ENCODE measurements around the gene CEP89.
"Not testable (repeated sequence)": the region's sequence is repeated elsewhere in the genome, so short reads cannot be mapped to it uniquely, and the experiment has no call there.

CEP89 gene

DNA sequence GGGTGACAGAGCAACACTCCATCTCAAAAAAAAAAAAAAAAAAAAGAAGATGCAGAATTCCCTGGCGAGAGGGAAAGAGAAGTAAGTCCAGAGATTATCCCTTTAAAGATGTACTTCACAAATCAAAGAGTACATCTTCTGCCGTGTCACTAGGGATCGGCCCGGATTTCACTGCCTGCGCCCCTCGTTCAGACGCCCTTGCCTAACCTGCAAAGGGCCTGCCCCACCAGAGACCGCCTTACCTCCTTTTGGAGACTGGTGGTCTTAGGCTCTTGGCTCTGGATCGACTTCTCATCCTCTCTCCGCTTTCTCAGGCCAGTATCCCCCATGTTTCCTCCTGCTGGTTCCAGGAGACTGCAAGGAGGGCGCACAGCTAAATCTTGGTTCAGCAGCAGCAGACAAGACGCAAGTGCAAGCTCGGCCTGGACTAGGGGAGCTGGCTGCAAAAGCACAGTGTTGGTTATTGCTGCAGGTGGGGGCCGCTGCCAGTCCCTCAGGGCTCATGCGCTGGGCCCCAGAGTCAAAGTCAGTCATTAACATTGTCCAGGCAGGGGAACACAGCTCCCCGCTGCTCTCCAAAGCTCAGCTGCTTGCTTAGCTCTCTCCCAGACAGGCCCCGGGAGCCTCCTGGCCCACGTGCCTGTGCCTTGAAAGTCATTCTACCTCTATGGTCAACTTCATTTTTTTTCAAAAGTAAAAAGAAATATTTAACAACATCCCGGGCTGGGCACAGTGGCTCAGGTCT is 103.4 kb downstream of the CEP89 start:
- no peak for DNase-seq

DNA sequence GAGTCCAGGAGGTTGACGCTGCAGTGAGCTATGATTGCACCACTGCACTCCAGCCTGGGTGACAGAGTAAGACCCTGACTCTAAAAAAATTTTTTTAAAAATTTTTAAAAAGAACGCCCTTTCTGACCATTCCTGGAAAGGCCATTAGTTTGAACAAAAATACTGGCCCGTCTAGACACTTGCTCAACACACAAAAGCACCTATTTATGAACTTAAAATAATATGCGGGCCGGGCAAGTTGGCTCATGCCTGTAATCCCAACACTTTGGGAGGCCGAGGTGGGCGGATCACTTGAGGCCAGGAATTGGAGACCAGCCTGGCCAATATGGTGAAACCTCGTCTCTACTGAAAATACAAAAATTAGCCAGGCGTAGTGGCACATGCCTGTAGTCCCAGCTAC is 104.3 kb downstream of the CEP89 start:
- DNase-seq: not testable (repeated sequence)

DNA sequence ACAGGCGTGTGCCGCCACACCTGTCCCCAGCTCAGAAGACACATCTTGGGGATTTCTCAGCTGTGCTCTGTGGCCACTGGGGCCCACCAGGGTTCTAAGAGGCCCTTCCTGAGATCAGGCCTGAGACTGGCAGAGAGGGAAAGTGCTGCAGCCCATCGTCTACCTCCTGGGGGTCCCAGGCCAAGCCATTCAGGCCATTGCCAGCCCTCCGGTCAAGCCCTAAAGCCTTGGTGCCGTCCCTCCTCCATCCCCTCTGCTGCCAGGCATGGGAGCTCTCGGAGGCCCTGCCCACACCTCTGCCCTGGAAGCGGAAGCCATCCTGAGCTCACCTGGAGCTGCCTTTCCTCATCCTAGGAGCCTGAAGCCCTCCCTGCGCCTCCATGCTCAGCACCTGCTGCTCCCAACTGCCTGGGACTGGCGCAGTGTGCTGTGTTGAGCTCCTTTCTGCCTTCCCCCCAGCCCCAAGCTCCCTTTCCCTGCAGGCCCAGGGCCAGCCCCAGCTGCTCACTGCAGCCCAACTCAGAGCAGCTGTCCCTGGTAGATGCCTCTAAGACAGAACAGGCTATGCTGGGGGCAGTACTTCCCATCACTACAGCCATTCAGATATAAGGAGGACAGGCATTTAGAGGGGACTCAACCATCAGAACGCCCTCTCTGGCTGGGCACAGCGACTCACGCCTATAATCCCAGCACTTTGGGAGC is 105.0 kb downstream of the CEP89 start:
- no peak for DNase-seq

DNA sequence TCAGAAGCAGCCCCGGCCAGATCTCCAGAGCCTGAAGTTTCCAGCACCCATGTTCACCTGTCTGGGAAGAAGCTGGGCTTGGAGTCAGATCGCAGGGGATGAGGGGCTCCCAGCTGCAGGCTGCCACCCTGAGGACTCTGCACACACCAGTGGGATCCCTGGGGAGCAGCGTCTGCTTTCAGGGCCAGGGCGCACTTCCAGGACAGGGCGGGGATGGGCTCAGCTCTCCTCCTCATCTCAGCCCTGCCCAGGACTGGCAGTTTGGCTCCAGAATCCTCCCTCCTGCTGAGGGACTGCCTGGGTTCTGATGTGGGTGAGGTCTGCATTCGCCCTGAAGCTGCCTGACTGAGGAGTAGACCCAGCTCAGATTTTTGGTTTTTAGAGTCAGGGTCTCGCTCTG is 105.7 kb downstream of the CEP89 start:
- DNase-seq: no peak

DNA sequence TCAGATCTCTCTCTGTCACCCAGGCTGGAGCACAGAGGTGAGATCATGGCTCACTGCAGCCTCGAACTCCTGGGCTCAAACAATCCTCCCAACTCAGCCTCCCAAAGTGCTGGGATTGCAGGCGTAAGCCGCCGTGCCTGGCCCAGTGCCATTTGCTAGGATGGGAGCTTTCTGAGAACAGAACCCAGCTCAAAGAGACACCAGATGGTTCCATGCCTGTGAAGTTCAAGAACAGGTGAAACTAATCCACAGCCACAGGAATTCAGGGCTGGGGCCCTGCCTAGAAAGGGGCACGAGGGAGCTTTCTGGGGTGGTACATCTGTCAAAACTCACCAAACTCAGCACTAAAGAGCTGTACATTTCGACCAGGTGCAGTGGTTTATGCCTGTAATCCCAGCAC is 106.4 kb downstream of the CEP89 start:
- DNase-seq: no peak

DNA sequence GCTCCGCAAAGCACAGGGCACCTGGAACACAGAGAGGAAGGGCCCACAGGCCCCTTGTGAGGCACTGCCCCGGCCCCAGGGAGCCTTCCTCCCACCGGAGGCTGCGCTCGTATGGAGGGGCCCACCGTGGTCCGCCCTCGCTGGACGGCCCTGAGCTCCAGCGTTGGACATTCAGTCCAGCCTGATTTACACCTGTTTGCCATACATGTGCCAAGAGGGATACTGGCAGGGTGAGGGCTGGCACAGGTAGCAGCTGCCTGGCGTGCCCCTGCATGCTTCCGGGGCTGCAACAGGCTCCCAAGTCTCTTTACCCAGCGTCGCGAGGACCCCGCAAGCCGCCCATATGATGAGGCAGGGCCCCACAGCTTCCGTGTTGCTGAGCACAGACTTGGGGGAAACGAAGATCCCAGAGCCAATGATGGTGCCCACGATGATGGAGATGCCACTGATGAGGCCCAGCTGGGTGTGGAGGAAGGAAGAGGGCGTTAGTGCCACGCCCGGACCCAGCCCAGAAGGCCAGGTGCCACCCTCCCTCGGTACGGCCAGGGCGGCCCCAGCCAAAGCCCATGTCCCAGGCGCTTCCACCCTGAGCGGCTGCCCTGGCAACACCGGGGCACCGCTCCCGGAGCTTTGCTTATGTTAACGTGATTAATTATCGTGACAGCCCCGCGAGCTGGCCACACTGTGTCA is 107.3 kb downstream of the CEP89 start:
- DNase-seq: no peak

GRCh38 chr19:32863841-32864240 is 107.9 kb downstream of the CEP89 start:
- no peak for DNase-seq

DNA sequence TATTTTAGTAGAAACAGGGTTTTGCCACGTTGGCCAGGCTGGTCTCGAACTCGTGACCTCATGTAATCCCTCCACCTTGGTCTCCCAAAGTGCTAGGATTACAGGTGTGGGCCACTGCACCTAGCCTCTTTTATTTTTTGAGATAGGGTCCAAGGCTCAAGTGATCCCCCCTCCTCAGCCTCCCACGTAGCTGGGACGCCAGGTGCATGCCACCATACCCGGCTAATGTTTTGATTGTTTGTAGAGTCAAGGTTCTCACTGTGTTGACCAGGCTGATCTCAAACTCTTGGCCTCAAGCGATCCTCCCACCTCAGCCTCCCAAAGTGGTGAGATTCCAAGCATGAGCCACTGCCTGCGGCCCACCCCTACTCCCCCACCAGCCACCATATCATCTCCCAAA is 108.5 kb downstream of the CEP89 start:
- no peak for DNase-seq

DNA sequence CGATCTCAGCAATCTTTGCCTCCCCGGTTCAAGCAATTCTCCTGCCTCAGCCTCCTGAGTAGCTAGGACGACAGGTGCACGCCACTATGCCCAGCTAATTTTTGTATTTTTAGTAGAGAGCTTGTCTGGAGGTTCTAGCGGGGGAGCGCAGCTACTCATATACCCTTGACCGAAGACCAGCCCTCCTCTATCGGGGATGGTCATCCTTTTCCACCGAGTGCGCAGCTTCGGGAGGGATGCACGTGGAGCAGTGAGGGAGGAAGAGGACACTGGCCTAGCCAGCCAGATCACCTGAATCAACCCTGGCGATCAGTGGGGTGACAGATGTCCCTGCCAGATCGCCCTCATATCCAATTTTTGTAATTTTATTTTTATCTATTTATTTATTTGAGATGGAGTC is 109.0 kb downstream of the CEP89 start:
- DNase-seq: no peak

DNA sequence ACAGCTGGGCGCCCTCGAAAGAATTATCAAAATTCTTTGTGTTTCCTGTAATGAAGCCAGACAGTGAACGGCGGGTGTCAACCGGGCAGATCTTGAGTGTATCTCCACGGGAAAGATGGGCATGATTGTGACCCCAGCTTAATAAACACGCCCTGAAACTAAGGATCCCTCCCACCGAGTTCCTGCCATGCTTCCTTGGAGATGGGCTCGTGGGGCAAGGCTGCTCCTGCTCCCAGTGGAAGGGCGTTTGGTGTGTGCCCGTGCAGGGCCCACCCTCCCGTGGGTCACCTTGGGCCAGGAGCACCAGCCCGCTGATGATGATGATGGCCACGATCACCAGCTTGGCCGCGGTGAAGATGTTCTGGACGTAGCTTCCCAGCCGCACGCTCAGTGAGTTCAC is 109.6 kb downstream of the CEP89 start:
- no peak for DNase-seq

- no peak for DNase-seq
These were observed 110.2 kb downstream of the CEP89 start for GRCh38 chr19:32861596-32861995.

DNA sequence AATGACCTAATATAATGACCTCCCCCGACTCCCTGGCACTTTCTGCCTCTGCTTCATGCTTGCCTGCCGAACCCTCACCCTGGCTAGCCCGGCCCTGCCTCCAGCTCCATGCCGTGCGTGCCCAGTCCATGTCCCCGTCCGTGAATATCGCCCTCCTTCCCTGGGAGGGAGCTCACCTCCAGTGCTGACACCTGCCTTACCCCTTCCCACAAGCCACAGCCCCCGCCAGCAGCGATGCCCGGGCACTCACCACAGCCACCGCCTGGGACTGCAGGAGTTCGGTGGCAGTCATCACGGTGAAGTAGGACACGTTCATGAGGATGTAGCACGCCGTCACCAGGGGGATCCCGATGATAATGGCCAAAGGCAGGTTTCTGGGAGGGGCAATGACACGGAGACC is 112.2 kb downstream of the CEP89 start:
- no peak for DNase-seq

DNA sequence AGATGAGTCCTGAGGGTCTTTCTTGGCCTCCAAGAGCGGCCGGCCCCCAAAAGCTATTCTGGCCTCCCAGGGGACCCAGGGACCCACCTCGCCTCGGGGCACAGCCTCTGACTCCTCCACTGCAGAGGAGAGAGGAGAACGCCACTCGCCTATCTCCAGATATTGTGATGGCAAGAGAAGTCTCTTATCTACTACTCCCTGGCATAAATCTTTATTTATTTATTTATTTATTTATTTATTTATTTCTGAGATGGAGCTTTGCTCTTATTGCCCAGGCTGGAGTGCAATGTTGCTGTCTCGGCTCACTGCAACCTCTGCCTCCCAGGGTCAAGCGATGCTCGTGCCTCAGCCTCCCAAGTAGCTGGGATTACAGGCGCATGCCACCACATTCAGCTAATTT is 113.2 kb downstream of the CEP89 start:
- no peak for DNase-seq

GRCh38 chr19:32858155-32858554 is 113.6 kb downstream of the CEP89 start:
- DNase-seq: no peak

DNA sequence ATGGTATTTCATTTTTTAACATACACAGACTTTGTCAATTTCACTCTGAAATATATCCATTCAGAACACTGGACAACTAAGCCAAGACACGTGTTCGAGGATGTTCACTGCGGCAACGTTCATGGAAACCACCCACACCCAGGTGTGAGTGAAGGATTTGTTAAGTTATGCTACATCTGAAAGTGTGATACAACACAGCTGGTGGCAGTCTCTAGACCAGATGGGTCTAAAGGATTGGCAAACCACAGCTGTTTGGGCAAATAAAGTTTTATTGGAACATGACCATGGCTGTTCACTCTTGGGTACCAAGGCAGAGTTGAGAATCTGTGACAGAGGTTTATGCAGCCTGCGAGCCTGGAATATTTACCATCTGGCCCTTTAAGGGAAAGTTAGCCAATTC is 114.2 kb downstream of the CEP89 start:
- no peak for DNase-seq

DNA sequence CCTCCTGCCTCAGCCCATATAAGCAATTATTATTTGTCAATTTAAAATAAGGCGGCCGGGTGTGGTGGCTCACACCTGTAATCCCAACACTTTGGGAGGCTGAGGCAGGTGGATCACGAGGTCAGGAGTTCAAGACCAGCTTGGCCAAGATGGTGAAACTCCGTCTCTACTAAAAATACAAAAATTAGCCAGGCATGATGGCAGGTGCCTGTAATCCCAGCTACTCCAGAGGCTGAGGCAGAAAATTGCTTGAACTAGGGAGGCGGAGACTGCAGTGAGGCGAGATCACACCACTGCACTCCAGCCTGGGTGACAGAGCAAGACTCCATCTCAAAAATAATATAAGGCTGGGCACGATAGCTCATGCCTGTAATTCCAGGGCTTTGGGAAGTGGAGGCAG is 114.9 kb downstream of the CEP89 start:
- DNase-seq: not testable (repeated sequence)

GRCh38 chr19:32852216-32852615 is 119.5 kb downstream of the CEP89 start:
- no peak for DNase-seq

- not testable (repeated sequence) for DNase-seq
These were observed 123.7 kb downstream of the CEP89 start for GRCh38 chr19:32848035-32848434.

DNA sequence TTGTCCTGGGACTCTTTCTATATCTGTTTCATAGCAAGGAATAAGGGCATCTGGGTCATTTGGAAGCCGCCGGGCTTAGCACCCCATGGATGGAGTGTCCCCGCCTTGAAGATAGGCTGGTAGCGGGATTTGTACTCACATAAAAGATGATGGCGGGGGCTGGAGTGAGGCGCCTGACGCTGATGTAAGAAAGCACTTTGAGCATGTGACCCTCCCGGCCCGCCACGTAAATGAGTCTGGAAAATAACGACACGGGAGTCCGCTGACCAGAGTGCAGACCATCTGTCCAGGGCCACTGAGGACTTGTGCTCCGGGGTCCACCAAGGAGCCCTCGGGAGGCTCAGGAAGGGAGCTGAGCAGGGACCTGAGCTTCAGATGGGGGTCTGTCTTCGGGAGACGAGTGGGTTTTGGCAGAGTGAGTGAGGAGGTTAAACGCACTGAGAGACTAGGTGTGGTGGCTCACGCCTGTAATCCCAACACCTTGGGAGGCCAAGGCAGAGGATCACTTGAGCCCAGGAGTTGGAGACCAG is 128.0 kb downstream of the CEP89 start:
- DNase-seq: no peak

DNA sequence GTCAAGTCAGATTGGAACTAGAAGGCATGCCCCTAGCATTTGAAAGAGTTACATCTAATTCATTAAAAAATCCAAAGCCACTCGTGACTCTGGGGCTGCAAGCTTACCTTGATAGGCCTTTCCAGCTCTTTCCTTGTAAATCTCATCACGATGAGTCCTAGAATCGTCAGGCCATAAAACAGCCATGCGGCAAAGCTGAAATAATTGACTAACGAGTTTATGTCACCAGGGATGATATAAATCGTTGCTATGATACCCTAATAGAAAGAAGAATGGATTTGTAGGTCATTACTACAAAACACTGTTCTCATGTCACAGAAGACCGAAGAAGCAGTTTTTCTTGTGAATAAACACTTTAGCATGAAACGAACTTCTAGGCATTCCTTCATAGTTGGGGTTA is 129.7 kb downstream of the CEP89 start:
- no peak for DNase-seq

- no peak for DNase-seq
These were observed 134.2 kb downstream of the CEP89 start for GRCh38 chr19:32837531-32837930.

GRCh38 chr19:32833388-32833787 is 138.4 kb downstream of the CEP89 start:
- not testable (repeated sequence) for DNase-seq

DNA sequence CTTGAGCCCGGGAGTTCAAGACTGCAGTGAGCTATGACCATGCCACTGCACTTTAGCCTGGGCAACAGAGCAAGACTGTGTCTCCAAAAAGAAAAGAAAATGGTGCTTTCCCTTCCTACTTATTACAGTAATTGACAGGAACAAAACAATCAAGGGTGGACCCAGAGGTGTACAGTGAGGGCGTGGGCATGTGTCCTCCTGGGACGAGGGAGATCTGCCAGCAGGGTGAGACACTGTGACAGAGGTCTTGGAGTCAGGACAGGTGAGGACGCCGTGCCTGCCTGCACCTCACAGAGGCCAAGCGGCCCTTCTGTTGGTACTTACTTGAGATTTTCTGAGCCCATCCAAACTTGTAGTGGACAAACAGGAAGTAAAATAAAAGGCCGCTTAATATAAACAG is 138.9 kb downstream of the CEP89 start:
- not testable (repeated sequence) for DNase-seq

GRCh38 chr19:32832094-32832493 is 139.7 kb downstream of the CEP89 start:
- not testable (repeated sequence) for DNase-seq
